Neuronal stem cell (in vitro differentiated cells): ENCODE measurements around the gene CBR3.

ENCODE experiments used
- DNase-seq: peaks from one replicate; pipeline ENCODE4 v3.0.0-alpha.2; 2013; ENCODE audit warnings: low spot score
- H2AFZ ChIP-seq: one replicate; pipeline ENCODE4 v1.6.1; 2013; ENCODE audit warnings: mild to moderate bottlenecking, low read length, inconsistent platforms
- H2AK5ac ChIP-seq: 2 replicates; pipeline ENCODE4 v1.6.1; 2013; ENCODE audit warnings: low read depth, mild to moderate bottlenecking, inconsistent platforms, low read length, moderate library complexity, mixed read lengths
- H2BK120ac ChIP-seq: 2 replicates; pipeline ENCODE4 v1.6.1; 2013; ENCODE audit warnings: low read depth, mild to moderate bottlenecking, inconsistent platforms, low read length, moderate library complexity, mixed read lengths
- H2BK12ac ChIP-seq: one replicate; pipeline ENCODE4 v1.6.1; 2013; ENCODE audit warnings: low read length, inconsistent platforms
- H2BK15ac ChIP-seq: 2 replicates; pipeline ENCODE4 v1.6.1; 2013; ENCODE audit warnings: mild to moderate bottlenecking, low read length, inconsistent platforms, mixed read lengths
- H2BK5ac ChIP-seq: one replicate; pipeline ENCODE4 v1.6.1; 2013; ENCODE audit warnings: inconsistent platforms, mild to moderate bottlenecking, low read length, moderate library complexity
- H3K14ac ChIP-seq: one replicate; pipeline ENCODE4 v1.6.1; 2013; ENCODE audit warnings: low read length, inconsistent platforms
- H3K18ac ChIP-seq: 2 replicates; pipeline ENCODE4 v1.6.1; 2013; ENCODE audit warnings: low read length, inconsistent platforms
- H3K23ac ChIP-seq: 2 replicates; pipeline ENCODE4 v1.6.1; 2013; ENCODE audit warnings: low read depth, mild to moderate bottlenecking, mixed read lengths, low read length, inconsistent platforms; ENCODE audit not compliant: poor library complexity
- H3K27ac ChIP-seq: replicated peaks from 3 replicates; pipeline ENCODE4 v1.5.1; 2013; ENCODE audit warnings: low read length, inconsistent platforms
- H3K27me3 ChIP-seq, 3 experiments: 2 replicates each; pipeline ENCODE4 v1.6.1; 2013; ENCODE audit warnings: low read length in 3 of 3, mild to moderate bottlenecking in 2 of 3, inconsistent platforms in 1 of 3, low read depth in 1 of 3, mixed read lengths in 1 of 3, moderate library complexity in 1 of 3; ENCODE audit not compliant: control insufficient read depth in 3 of 3, insufficient read depth in 3 of 3
- H3K36me3 ChIP-seq, 2 donors: replicated peaks in 1 of 2; 2 replicates each; pipeline ENCODE4 v1.6.1; 2013; ENCODE audit warnings: low read length in 2 of 2; ENCODE audit not compliant: control insufficient read depth in 2 of 2, insufficient read depth in 2 of 2
- H3K4ac ChIP-seq: 2 replicates; pipeline ENCODE4 v1.6.1; 2013; ENCODE audit warnings: inconsistent platforms, mild to moderate bottlenecking, low read length, moderate library complexity
- H3K4me1 ChIP-seq, 2 donors: 1 replicate in 1 of 2; 2 replicates in 1 of 2; pipeline ENCODE4 v1.6.1; 2013; ENCODE audit warnings: low read length in 2 of 2, low read depth in 1 of 2; ENCODE audit not compliant: control insufficient read depth in 2 of 2, insufficient read depth in 1 of 2
- H3K4me2 ChIP-seq: one replicate; pipeline ENCODE4 v1.6.1; 2013; ENCODE audit warnings: mild to moderate bottlenecking, low read length, inconsistent platforms; ENCODE audit not compliant: insufficient read depth, poor library complexity, severe bottlenecking
- H3K4me3 ChIP-seq, 2 donors: 2 replicates each; pipeline ENCODE4 v1.5.1; 2013; ENCODE audit warnings: low read length in 2 of 2, mild to moderate bottlenecking in 2 of 2, inconsistent platforms in 1 of 2, moderate library complexity in 1 of 2
- H3K79me1 ChIP-seq: one replicate; pipeline ENCODE4 v1.6.1; 2013; ENCODE audit warnings: low read depth, mild to moderate bottlenecking, inconsistent platforms, low read length, moderate library complexity
- H3K9ac ChIP-seq: one replicate; pipeline ENCODE4 v1.6.1; 2013; ENCODE audit warnings: mild to moderate bottlenecking, low read depth, low read length, inconsistent platforms; ENCODE audit not compliant: poor library complexity
- H3K9me3 ChIP-seq, 2 donors: replicated peaks in 1 of 2; 2 replicates each; pipeline versions ENCODE3 to v1.6.1; 2013; ENCODE audit warnings: low read length in 2 of 2, mild to moderate bottlenecking in 2 of 2, inconsistent platforms in 1 of 2, low read depth in 1 of 2, mixed read lengths in 1 of 2, moderate library complexity in 1 of 2; ENCODE audit not compliant: control insufficient read depth in 2 of 2, insufficient read depth in 1 of 2
- H4K8ac ChIP-seq: one replicate; pipeline ENCODE4 v1.6.1; 2013; ENCODE audit warnings: low read depth, mild to moderate bottlenecking, inconsistent platforms, low read length, moderate library complexity
- H4K91ac ChIP-seq: one replicate; pipeline ENCODE4 v1.6.1; 2013; ENCODE audit warnings: low read length, low read depth, mild to moderate bottlenecking, inconsistent platforms; ENCODE audit not compliant: poor library complexity
- WGBS, 2 donors: extraction: QIAGEN DNeasy Blood & Tissue Kit; methylation state at CpG; one replicate each; pipeline ENCODE4 v1.1.7; 2013; ENCODE audit warnings: missing lambda C conversion rate in 2 of 2, mixed read lengths in 1 of 2; ENCODE audit not compliant: insufficient read length in 2 of 2, insufficient replicate concordance in 1 of 2; ENCODE audit errors: extremely low coverage in 2 of 2; 5-methylcytosine and 5-hydroxymethylcytosine counted together

Gene CBR3

DNA sequence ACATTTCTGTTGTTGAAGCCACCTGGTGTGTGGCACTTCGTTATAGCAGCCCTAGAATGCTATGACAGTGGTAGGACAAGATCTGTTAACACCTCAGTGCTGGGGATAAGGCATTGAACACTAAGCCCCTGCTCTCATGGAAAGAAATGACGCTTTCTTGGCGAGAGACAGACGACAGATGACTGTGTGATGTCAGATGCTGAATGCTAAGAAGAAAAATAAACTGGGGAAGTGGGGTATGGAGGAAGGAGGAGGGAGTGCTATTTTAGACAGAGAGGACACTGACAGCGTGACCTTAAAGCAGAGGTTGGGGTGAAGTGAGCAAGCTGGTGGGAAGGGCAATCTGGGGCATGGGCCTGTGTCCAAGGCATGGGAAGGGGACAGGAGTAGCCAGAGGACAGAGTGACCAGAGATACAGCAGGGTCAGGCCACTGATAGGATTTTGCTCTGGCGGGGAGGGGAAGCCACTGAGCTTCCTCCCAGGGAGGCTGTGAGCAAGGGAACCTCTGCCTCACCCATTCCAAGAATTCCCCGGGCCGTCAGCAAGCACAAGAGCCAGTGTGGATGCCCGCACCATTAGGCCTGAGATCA is 37.0 kb downstream of the CBR3 start:
- no CpG with 5 or more reads among the region's 9 CpGs for WGBS, 2 donors
- no peaks in the 10 kb centered on the region for H3K79me1 ChIP-seq
- peaks cover 0 to 5% of the 10 kb centered on the region in 2 donors for H3K4me1 ChIP-seq
- H2BK5ac ChIP-seq = no peak overlapping the region
- H3K9ac ChIP-seq = no peak overlapping the region
- H3K23ac ChIP-seq = no peak overlapping the region
- no peaks in the 10 kb centered on the region for H3K9me3 ChIP-seq
- H2AFZ ChIP-seq = no peak overlapping the region
- no peaks in the 10 kb centered on the region for H3K27me3 ChIP-seq
- H2BK15ac ChIP-seq = no peak overlapping the region
- no peak overlapping the region for H3K4ac ChIP-seq
- peaks cover 0 to 27% of the 10 kb centered on the region in 2 donors for H3K36me3 ChIP-seq
- no peak overlapping the region for H2BK12ac ChIP-seq
- no peak overlapping the region for H4K8ac ChIP-seq
- peak overlapping the region; percentile 32 for H3K18ac ChIP-seq
- H3K27ac ChIP-seq = no peak overlapping the region
- no peak overlapping the region for H4K91ac ChIP-seq
- H3K4me3 ChIP-seq = no peak overlapping the region
- H2AK5ac ChIP-seq = no peak overlapping the region
- no peak overlapping the region for H2BK120ac ChIP-seq
- no peak overlapping the region for H3K14ac ChIP-seq
- DNase-seq = no peak
- H3K4me2 ChIP-seq = no peak overlapping the region

DNA sequence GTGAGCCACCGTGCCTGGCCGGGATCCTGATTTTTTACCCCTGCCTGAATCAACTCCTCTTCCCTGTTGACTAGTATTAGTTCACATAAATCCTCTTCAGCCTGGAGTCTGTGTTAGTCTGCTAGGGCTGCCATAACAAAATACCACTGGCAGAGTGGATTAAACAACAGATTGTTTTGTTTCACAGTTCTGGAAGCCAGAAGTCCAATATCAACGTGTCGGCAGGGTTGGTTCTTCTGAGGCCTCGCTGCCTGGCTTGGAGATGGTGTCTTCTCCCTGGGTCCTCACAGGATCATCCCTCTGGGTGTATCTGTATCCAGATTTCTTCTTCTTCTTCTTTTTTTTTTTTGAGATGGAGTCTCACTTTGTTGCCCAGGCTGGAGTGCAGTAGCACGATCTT is 39.9 kb downstream of the CBR3 start:
- Histone ChIP-seq H2BK5ac (no peak overlapping the region), H3K23ac (no peak overlapping the region), H2BK12ac (no peak overlapping the region), H3K4me1 (peaks cover 0 to 5% of the 10 kb centered on the region in 2 donors), H3K4me3 (no peak overlapping the region), H2BK120ac (no peak overlapping the region), H3K4ac (no peak overlapping the region), H3K18ac (no peak overlapping the region), H3K9me3 (no peaks in the 10 kb centered on the region), H3K79me1 (no peaks in the 10 kb centered on the region), H3K36me3 (peaks cover 0 to 8% of the 10 kb centered on the region in 2 donors), H4K8ac (no peak overlapping the region), H3K27me3 (no peaks in the 10 kb centered on the region), H2BK15ac (no peak overlapping the region), H2AK5ac (no peak overlapping the region), H3K14ac (no peak overlapping the region), H4K91ac (no peak overlapping the region), H2AFZ (no peak overlapping the region), H3K4me2 (no peak overlapping the region), H3K27ac (no peak overlapping the region), H3K9ac (no peak overlapping the region)
- no peak for DNase-seq
- no CpG with 5 or more reads among the region's 6 CpGs for WGBS, 2 donors

DNA sequence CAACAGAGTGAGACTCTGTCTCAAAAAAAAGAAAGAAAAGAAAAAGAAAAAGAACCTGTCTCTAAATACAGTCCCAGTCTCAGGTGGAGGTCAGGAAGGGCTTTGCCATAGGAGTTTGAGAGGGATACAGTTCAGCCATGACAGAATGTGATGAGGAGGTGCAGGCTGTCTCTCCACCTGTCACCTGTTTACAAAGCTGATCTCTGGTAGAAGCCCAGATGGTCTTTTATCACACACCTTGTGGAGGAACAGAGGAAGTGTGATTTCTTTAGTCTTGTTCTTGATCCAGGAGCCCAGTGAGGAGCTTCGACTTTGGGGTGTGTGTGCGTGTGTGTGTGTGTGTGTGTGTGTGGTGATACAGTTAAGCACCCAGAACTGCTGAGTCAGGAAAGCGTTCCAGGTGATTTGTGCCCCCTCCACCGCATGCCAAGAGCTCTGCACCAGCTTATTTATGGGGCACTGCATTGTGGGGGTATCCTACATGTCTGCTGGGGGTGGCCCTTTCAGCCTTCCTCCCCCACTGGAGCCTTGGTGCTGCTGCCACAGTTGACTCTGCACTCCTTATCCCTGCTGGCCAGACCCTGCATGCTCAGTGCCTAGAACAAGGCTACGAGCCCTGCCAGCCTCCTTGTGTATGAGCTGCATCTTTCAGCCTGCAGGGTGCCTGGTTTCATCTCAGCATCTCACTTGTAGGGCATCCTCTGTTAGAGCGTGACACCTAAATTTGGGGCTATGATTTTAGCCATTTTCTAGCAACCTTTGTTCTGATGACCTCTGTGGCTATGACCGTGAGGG is 41.1 kb downstream of the CBR3 start:
- Histone ChIP-seq H2BK15ac (no peak overlapping the region), H3K23ac (no peak overlapping the region), H2BK12ac (no peak overlapping the region), H2AFZ (no peak overlapping the region), H3K27ac (no peak overlapping the region), H3K18ac (no peak overlapping the region), H3K9me3 (no peaks in the 10 kb centered on the region), H3K4me2 (no peak overlapping the region), H4K8ac (no peak overlapping the region), H3K4me1 (peaks cover 0 to 5% of the 10 kb centered on the region in 2 donors), H3K79me1 (no peaks in the 10 kb centered on the region), H2AK5ac (no peak overlapping the region), H2BK5ac (no peak overlapping the region), H3K36me3 (peaks cover 0 to 3% of the 10 kb centered on the region in 2 donors), H3K14ac (peak overlapping the region; percentile 60), H3K27me3 (no peaks in the 10 kb centered on the region), H3K4ac (no peak overlapping the region), H2BK120ac (no peak overlapping the region), H3K9ac (no peak overlapping the region), H4K91ac (no peak overlapping the region), H3K4me3 (no peak overlapping the region)
- WGBS, 2 donors = no CpG with 5 or more reads among the region's 7 CpGs
- DNase-seq = no peak

DNA sequence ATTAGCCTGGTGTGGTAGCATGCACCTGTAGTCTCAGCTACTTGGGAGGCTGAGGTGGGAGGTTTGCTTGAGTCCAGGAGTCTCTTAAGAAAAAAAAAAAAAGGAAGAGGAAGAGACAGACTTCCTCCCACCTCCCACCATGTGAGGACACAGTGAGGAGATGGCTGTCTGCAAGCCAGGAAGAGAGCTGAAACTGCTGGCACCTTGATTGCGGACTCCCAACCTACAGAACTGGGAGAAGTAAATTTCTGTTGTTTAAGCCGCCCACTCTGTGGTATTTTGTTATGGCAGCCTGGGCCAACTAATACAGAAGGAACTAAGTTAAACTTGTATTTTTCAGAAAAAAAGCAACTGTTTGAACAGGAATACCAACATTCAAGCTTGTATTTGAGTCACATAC is 43.5 kb downstream of the CBR3 start:
- H2BK12ac ChIP-seq = no peak overlapping the region
- no peak overlapping the region for H3K9ac ChIP-seq
- no peak overlapping the region for H3K4me3 ChIP-seq
- H2BK15ac ChIP-seq = no peak overlapping the region
- WGBS, 2 donors = no CpG with 5 or more reads among the region's 2 CpGs
- H2AFZ ChIP-seq = no peak overlapping the region
- H3K18ac ChIP-seq = no peak overlapping the region
- no peak overlapping the region for H3K4me2 ChIP-seq
- no peak overlapping the region for H3K4ac ChIP-seq
- no peaks in the 10 kb centered on the region for H3K79me1 ChIP-seq
- DNase-seq = no peak
- H3K27me3 ChIP-seq = no peaks in the 10 kb centered on the region
- no peak overlapping the region for H2AK5ac ChIP-seq
- H2BK120ac ChIP-seq = no peak overlapping the region
- no peak overlapping the region for H2BK5ac ChIP-seq
- no peaks in the 10 kb centered on the region for H3K9me3 ChIP-seq
- H3K27ac ChIP-seq = no peak overlapping the region
- H3K14ac ChIP-seq = no peak overlapping the region
- no peak overlapping the region for H3K23ac ChIP-seq
- no peak overlapping the region for H4K8ac ChIP-seq
- H3K36me3 ChIP-seq = peaks cover 0 to 4% of the 10 kb centered on the region in 2 donors
- no peak overlapping the region for H4K91ac ChIP-seq
- H3K4me1 ChIP-seq = peaks cover 0 to under 1% of the 10 kb centered on the region in 2 donors
